Erythroblast (primary cell): ENCODE data around the gene MED15.

Source experiments
- DNase-seq, 2 experiments: peaks; one replicate each; lab custom pipeline; 2025; lab: John Stamatoyannopoulos, UW
- GATA1 ChIP-seq: IDR thresholded peaks from 2 replicates; pipeline ENCODE4 v1.6.1; 2011; ENCODE audit warnings: low read depth, mild to moderate bottlenecking, control low read depth, low read length, moderate library complexity
- POLR2A ChIP-seq: IDR thresholded peaks from 2 replicates; pipeline ENCODE4 v1.6.1; 2011; ENCODE audit warnings: mild to moderate bottlenecking, low read length

The MED15 gene

DNA sequence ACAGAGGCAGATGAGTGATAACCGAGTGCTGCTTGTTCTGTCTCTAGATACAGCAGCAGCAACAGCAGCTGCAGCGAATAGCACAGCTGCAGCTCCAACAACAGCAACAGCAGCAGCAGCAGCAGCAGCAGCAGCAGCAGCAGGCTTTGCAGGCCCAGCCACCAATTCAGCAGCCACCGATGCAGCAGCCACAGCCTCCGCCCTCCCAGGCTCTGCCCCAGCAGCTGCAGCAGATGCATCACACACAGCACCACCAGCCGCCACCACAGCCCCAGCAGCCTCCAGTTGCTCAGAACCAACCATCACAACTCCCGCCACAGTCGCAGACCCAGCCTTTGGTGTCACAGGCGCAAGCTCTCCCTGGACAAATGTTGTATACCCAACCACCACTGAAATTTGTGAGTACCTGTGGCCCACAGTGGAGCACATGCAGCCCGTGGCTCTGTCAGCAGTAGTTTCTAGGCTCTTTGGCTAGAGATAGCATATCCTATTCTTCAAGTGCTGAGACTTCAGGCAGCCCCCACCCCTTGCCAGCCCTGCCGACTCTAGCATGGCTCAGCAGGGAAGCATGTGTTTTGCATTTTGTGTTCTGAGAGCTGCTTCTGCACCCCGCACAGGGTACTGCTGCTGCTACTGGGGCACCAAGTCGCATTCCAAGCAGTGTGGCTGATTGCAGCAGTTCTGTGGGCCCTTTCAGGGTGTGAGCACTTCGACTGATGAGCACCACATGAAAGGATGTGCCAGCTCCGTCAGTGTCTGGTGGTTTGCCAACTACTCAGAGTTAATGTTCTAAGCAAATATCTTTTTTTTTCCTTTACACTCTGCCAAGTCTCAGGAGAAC, 59.2 kb downstream of the MED15 start:
- no peak for TF ChIP-seq POLR2A
- TF ChIP-seq GATA1 = no peak
- no peak for DNase-seq

DNA sequence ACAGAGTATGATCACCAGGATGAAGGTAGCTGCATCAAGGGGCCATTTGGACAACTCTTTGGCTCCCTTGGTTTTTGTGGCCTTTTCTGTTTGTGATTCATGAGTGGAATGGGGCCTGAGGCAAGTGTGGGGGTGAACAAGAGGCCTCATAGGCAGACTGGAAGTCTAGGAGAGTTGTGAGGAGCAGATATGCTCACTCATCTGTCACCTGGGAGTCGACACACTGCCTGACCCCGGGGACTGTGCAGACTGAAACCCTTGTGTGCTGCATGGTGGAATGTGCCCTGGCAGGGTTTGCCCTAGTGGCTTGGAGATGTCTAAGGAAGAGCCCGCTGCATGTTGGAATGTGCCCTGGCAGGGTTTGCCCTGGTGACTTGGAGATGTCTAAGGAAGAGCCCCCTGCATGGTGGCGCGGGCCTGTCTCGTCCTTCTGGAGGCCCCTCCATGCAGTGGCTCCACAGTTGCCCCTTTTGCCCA, 60.0 kb downstream of the MED15 start:
- no peak for TF ChIP-seq GATA1
- no peak for TF ChIP-seq POLR2A

DNA sequence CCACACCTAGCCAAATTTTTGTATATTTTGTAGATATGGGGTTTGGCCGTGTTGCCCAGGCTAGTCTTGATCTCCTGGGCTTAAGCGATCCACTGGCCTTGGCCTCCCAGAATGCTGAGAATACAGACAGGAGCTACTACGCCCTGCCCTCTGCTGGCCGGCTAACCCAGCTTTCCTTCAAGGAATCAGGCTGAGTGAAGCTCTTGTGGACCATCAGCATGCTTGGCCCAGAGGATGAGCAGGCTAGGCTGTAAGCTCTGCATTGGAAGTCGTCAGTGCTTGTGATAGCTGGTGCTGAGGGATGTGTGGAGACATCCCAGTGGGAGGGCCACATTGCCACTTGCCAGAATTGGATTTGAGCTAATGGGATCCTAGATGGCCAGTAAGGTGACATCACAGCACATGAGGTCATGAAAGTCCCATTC, 60.6 kb downstream of the MED15 start:
- TF ChIP-seq POLR2A (no peak), GATA1 (no peak)
- DNase-seq = no peak

More for the DNA sequence above, 60.0 kb downstream of the MED15 start:
- DNase-seq = no peak

GRCh38 chr22:20568502-20569058, 61.2 kb downstream of the MED15 start:
- no peak for TF ChIP-seq GATA1
- no peak for DNase-seq

- no peak for TF ChIP-seq GATA1
- no peak for TF ChIP-seq POLR2A
- DNase-seq = no peak
Observed at GRCh38 chr22:20569059-20570058, 61.9 kb downstream of the MED15 start.

GRCh38 chr22:20571078-20571503, 63.7 kb downstream of the MED15 start:
- TF ChIP-seq GATA1 (no peak), POLR2A (no peak)
- no peak for DNase-seq

GRCh38 chr22:20571531-20572007, 64.2 kb downstream of the MED15 start:
- TF ChIP-seq GATA1 (no peak), POLR2A (no peak)
- DNase-seq = peak; percentile 58 to 73

- no peak for TF ChIP-seq GATA1
- no peak for TF ChIP-seq POLR2A
- no peak for DNase-seq
Observed at GRCh38 chr22:20572132-20572802, 64.9 kb downstream of the MED15 start.

GRCh38 chr22:20573176-20573832, 65.9 kb downstream of the MED15 start:
- TF ChIP-seq GATA1 = no peak
- TF ChIP-seq POLR2A = no peak
- no peak for DNase-seq

DNA sequence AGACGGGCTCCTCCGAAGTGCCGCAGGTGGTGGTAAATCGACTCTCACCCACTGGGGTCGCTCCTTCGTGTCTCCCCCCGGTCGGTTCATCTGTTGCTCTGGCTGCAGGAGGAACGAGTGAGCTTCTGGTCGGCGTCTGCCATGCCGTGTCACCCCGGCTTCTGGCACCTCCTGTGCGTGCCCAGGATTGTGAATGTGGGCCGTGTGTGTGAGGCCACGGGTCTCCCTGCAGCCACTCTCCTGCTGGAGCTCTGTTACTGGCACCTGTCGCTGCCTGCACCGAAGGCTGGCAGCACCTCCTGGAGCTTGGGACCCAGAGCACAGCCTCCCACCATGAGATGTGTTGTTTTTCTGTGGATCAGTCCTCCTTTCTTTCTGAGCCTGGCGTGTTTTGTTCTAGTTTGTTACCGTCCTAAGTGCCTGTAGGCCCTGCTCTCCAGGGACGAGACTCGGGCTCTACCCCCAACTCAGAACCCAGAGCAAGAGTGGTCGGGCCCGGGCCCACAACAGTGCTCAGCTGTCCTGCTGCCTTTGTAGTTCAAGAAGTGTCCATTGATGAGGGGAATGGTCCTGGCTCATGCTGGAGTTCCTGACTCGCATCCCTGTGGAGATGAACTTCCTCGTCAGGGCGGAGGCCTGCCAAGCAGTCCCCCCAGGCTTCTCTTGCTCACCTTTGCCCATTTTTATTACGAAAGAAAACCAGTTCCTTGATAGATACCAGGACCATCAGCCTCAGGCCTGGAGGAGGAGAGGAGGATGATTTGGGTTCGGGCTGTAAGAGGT, 66.6 kb downstream of the MED15 start:
- TF ChIP-seq POLR2A (no peak), GATA1 (no peak)
- DNase-seq = no peak

DNA sequence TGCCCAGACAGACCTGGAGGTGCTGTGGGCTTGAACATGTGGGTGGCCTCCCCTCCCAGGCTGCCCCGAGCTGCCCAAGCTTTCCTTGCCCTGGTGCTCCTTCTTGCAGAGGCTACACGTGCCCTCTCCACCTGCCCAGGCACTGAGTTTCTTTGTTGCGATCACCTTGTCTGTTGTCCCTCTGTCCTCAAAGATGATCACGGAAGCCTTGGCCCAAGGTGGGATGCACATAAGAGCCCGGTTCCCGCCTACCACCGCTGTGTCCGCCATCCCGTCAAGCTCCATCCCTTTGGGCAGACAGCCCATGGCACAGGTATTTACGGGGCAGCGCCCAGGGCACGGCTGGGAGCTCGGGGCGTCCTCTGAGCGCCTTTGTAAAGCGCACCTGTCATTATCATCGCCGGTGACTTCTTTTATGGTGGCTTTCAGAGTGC, 67.5 kb downstream of the MED15 start:
- DNase-seq = no peak
- TF ChIP-seq GATA1 (no peak), POLR2A (no peak)
